GM21717 (cell line): ENCODE data around the gene CPA4.
"Not testable (repeated sequence)": the region's sequence is repeated elsewhere in the genome, so short reads cannot be mapped to it uniquely, and the experiment has no call there.

Experiments
- ATAC-seq: cut with Tn5 transposase; IDR thresholded peaks from one replicate; pipeline ENCODE4 v1.9.1; 2021; ENCODE audit warnings: mild to moderate bottlenecking, moderate library complexity; ENCODE audit not compliant: unreplicated experiment

Gene CPA4

DNA sequence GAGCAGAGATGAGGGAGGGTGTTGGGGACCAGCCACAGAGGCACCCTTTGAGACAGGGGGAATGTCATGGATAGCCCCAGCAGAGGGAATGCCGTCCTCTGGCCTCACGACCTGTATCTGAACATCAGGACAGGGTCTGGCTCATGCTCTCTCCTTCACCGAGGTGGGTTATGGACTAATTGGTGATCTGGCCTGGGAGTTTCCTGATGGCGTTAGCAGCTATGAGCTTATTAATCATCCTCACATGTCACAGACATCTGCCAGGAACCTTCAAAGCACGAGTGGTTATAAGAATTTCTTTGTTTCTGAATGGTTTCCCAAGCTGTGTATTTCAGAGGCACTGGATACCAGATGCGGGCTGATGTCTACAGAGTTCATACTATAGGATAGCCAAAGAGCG is 6.9 kb downstream of the CPA4 start:
- ATAC-seq: no peak

DNA sequence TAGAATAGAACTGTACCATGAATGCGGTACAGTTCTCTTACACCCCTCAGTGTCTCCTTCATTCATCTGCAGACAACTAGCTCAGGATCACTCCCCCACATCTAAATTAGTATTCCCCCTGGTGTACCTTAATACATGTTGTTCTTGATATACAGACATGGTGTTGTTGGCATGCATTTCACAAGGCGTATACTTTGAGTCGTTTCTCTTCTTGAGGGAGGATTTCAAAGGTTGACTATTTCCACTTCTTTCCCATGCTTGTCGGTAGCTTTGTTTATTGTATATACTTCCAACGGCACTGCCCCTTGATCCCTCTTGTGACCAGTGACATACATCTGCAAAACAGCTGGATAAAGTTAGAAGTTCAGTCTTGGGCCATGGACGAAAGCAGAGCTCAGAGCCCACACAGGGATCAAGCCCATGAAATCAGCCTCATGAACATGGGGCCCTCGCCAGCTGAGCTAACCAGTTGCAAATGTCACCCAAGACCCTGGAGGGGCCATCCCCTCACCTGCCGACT is 8.6 kb downstream of the CPA4 start:
- ATAC-seq: no peak

- no peak for ATAC-seq
Measured at GRCh38 chr7:130302649-130303048, 9.7 kb downstream of the CPA4 start.

GRCh38 chr7:130303127-130303526 is 10.2 kb downstream of the CPA4 start:
- no peak for ATAC-seq

- ATAC-seq: no peak
Measured at GRCh38 chr7:130303551-130303950, 10.6 kb downstream of the CPA4 start.

GRCh38 chr7:130303982-130304381 is 11.0 kb downstream of the CPA4 start:
- no peak for ATAC-seq

GRCh38 chr7:130304878-130305277 is 11.9 kb downstream of the CPA4 start:
- no peak for ATAC-seq

DNA sequence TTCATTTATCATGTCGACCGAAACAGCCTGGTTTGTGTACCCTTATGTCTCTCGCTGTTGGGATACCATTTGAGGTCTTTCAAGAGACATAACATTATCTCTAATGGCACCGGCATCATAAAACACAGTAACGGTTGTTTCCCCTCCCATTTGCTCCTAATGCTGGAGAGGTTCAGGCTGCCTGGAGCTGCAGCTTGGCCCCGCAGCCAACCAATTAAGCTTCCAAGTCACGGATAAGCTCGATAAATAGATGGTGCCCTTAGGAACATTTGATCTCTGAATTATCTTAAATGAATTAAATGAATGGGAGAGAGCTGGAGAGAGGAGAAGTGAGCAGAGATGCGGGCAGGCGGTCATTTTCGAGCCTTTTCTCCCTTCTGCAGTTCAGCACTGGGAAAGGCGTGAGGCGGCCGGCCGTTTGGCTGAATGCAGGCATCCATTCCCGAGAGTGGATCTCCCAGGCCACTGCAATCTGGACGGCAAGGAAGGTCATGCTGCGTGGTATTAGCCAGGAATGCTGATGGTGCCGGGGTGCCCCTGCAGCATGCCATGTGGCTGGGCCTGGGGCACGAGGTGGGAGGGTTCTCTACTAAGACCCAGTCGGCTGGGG is 12.6 kb downstream of the CPA4 start:
- ATAC-seq: no peak

- no peak for ATAC-seq
Measured at GRCh38 chr7:130309986-130310385, 17.0 kb downstream of the CPA4 start.

- ATAC-seq: no peak
Measured at GRCh38 chr7:130314305-130314704, 21.3 kb downstream of the CPA4 start.

- ATAC-seq: no peak
Measured at GRCh38 chr7:130319541-130319940, 26.6 kb downstream of the CPA4 start.

GRCh38 chr7:130321542-130322229 is 28.7 kb downstream of the CPA4 start:
- not testable (repeated sequence) for ATAC-seq

DNA sequence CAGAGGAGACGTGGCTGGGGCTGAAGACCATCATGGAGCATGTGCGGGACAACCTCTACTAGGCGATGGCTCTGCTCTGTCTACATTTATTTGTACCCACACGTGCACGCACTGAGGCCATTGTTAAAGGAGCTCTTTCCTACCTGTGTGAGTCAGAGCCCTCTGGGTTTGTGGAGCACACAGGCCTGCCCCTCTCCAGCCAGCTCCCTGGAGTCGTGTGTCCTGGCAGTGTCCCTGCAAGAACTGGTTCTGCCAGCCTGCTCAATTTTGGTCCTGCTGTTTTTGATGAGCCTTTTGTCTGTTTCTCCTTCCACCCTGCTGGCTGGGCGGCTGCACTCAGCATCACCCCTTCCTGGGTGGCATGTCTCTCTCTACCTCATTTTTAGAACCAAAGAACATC is 29.7 kb downstream of the CPA4 start:
- ATAC-seq: no peak

GRCh38 chr7:130324306-130324943 is 31.5 kb downstream of the CPA4 start:
- ATAC-seq: no peak

DNA sequence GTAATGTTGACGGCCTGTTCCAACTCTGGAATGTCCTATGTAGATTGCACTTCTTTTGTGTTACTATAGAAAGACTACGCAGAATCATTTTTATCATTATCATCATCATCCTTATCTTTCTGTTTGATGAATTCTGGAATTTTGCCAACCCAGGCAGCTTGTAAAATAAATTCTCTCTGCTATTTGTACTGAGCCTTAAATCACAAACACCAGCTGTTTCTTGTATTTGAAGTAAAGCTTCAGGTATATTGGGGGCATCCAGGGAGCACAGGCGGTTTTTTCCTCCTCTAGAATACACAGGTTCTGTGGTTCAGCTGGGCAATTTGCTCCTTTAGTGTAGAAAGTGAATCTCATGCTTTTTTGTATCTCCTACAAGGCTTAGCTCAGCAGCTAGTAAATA is 36.7 kb downstream of the CPA4 start:
- no peak for ATAC-seq

DNA sequence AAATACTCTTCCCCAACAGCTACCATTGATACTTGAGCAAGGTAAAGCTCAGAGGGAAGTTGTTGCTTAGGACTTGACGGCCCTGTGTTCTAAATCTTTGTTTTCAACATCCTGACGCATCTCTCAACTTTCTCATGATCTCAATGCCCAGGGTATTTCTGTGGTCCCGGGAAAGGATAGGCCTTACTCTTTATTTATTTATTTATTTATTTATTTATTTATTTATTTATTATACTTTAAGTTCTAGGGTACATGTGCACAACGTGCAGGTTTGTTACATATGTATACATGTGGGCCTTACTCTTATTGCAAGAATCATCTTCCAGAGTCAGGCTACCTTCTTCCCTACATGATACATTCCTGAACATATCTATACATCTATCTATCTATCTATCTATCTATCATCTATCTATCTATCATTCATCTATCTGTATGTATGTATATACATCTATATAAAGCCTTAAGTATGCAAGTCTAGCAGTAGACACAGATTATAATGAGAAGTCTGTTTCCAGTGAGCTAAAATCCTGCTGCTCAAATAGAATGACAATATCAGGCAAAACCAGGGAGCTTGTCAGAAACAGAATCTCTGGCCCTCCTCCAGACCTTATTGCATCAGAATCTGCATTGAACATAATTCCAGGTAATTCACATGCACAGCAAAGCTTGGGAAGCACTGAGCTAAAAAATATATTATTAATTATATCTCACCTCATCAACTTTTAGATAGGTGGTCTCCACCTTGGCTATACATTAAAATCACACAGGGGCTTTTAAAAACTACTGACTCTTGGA is 39.5 kb downstream of the CPA4 start:
- ATAC-seq: no peak

DNA sequence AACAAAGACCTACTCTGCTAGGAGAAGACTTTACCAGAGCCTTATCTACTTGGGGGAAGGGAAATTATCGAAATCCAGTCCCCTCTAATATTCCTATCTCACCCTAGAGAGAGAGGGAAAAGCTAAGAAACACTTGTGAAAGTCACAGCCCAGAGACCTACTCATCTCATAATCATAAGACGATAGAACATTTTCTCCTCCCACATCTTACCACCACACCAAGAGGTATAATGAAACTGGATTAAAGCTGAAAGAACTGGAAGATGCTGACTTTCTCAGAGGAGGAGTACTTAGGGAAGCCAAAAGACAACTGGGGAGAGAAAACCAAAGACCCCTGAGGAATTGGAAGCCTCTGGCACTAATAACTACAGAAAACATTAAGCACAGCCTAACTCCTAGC is 40.9 kb downstream of the CPA4 start:
- no peak for ATAC-seq

GRCh38 chr7:130334274-130334673 is 41.3 kb downstream of the CPA4 start:
- no peak for ATAC-seq

DNA sequence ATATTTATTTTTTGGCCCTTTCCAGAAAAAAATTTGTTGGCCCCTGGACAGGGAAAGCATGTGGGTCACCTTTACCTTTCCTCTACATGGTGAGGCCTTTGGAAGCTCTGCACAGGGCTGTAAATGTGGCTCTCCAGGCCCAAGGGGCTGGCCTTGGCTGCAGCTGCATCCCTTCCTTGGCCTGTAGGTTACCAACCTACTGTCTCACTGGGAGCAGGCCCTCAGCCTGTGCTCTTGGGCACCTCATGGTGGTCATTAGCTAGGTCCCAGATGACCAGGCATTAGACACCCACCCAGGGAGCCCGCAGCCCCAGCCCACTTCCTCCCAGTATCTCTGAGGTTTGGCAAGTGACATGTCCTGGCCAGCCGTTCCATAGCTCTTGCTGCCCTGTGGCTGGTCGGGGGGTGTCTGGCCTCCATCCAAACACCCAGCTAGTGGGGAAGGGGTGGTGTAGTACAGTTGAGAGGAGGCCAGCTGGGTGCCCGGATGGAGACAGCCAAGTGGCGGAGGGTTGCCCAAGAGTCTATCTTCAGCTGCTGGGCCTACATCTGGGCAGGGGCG is 44.5 kb downstream of the CPA4 start:
- no peak for ATAC-seq

DNA sequence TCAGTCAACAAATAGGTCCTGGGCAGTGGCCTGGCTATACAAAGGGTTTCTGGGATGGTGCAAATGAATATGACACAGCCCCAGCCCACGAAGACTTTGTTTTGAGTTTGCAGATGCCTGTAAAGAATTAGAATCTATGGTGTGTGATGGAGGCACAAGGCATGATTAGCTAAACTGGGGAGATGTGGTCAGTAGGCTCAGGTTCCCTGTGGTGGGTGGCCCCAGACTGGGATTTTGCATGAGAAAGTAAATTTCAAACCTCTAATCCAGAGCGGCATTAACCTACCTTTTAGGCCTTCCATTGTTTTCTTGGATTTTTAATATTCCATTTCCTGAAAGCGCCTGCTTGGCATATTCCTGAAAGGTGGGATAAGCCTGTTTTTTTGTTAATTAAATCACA is 45.3 kb downstream of the CPA4 start:
- ATAC-seq: no peak

GRCh38 chr7:130341882-130342281 is 48.9 kb downstream of the CPA4 start:
- ATAC-seq: no peak
